Measurements from ENCODE around the gene SLAMF7. TPM values are rescaled to one million over a fixed set of nuclear protein-coding genes. Genes with fewer than 3 reads are reported as not detected.

Gene SLAMF7
- total RNA-seq, 1 donor from 2014 or later, result 0.56 TPM

DNA sequence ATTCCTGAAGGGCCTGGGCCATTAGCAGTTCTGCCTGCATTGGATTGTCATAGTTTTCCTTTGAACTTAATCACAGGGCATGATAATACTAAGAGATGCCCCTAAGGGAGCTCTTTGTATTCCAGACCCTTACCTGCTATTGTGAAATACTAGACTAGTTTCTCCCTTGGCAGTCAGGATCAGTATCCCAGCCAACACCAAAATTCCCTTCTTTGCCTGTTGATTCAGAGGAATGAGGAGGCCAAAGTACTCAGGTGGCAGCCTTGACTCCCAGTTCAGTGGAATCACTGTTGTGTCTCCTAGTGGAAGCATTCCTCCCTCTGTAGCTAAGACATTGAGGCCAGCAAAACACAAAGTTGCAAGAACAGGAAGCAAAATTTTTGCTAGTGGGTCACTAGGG, 20.7 kb downstream of the SLAMF7 start:
- Mint-ChIP-seq H3K4me3 (ENCODE audit: unreplicated experiment) (no peak overlapping the region), H3K27me3 (ENCODE audit: unreplicated experiment) (no peaks in the 10 kb centered on the region), H3K9me3 (ENCODE audit: unreplicated experiment) (no peaks in the 10 kb centered on the region), H3K4me1 (ENCODE audit: unreplicated experiment) (no peaks in the 10 kb centered on the region), H3K36me3 (ENCODE audit: low read depth, unreplicated experiment) (no peaks in the 10 kb centered on the region), H3K27ac (ENCODE audit: unreplicated experiment) (no peak overlapping the region)
- TF ChIP-seq, protein P1, sequence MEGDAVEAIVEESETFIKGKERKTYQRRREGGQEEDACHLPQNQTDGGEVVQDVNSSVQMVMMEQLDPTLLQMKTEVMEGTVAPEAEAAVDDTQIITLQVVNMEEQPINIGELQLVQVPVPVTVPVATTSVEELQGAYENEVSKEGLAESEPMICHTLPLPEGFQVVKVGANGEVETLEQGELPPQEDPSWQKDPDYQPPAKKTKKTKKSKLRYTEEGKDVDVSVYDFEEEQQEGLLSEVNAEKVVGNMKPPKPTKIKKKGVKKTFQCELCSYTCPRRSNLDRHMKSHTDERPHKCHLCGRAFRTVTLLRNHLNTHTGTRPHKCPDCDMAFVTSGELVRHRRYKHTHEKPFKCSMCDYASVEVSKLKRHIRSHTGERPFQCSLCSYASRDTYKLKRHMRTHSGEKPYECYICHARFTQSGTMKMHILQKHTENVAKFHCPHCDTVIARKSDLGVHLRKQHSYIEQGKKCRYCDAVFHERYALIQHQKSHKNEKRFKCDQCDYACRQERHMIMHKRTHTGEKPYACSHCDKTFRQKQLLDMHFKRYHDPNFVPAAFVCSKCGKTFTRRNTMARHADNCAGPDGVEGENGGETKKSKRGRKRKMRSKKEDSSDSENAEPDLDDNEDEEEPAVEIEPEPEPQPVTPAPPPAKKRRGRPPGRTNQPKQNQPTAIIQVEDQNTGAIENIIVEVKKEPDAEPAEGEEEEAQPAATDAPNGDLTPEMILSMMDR (IDR thresholded peaks at IDR 0.05; ENCODE audit: unreplicated experiment), result no peak
- DNase-seq (ENCODE audit: low spot score), result no peak

DNA sequence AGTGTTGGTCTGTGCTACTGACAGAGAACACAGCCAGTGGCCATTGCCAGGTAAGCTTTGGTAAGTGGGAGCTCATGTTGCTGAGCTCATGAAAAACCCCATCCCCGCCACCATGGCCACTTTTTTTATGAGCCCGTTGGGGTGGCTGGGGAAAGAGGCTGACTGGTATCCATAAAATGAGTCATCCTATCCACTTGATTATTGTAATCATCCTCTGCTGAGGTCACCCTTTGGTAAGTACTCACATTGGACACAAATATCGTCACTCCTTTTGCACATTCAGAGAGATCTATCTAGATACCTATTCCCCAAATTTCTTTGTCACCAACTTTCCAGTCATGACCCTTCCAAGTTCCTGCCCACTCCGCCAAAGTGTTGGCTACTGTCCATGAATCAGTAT, 22.0 kb downstream of the SLAMF7 start:
- no peak overlapping the region for H3K4me3 Mint-ChIP-seq (ENCODE audit: unreplicated experiment)
- H3K4me1 Mint-ChIP-seq (ENCODE audit: unreplicated experiment), result no peaks in the 10 kb centered on the region
- no peak overlapping the region for H3K27ac Mint-ChIP-seq (ENCODE audit: unreplicated experiment)
- no peaks in the 10 kb centered on the region for H3K36me3 Mint-ChIP-seq (ENCODE audit: low read depth, unreplicated experiment)
- TF ChIP-seq, protein P1 (IDR thresholded peaks at IDR 0.05; ENCODE audit: unreplicated experiment), result no peak
- no peak for DNase-seq (ENCODE audit: low spot score)
- no peaks in the 10 kb centered on the region for H3K27me3 Mint-ChIP-seq (ENCODE audit: unreplicated experiment)
- no peaks in the 10 kb centered on the region for H3K9me3 Mint-ChIP-seq (ENCODE audit: unreplicated experiment)

DNA sequence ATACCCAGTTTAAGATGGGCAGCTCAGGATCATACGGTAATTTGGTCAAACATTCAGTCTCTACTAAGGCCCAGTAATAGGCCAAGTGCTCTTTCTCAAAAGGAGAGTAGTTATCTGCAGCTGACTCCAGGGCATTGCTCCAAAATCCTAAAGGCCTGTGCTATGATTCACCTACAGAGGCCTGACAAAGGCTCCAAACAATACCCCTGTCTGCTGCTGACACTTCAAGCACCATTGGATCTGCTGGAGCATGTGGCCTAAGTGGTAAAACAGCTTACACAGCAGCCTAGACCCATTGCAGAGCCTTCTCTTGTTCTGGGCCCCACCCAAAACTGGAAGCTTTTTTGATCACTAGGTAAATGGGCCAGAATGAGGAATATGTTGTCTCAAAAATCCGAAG, 22.8 kb downstream of the SLAMF7 start:
- Mint-ChIP-seq H3K9me3 (ENCODE audit: unreplicated experiment) (no peaks in the 10 kb centered on the region), H3K27ac (ENCODE audit: unreplicated experiment) (no peak overlapping the region), H3K27me3 (ENCODE audit: unreplicated experiment) (no peaks in the 10 kb centered on the region), H3K36me3 (ENCODE audit: low read depth, unreplicated experiment) (no peaks in the 10 kb centered on the region), H3K4me1 (ENCODE audit: unreplicated experiment) (no peaks in the 10 kb centered on the region), H3K4me3 (ENCODE audit: unreplicated experiment) (no peak overlapping the region)
- TF ChIP-seq, protein P1 (IDR thresholded peaks at IDR 0.05; ENCODE audit: unreplicated experiment), result no peak
- DNase-seq (ENCODE audit: low spot score), result no peak

DNA sequence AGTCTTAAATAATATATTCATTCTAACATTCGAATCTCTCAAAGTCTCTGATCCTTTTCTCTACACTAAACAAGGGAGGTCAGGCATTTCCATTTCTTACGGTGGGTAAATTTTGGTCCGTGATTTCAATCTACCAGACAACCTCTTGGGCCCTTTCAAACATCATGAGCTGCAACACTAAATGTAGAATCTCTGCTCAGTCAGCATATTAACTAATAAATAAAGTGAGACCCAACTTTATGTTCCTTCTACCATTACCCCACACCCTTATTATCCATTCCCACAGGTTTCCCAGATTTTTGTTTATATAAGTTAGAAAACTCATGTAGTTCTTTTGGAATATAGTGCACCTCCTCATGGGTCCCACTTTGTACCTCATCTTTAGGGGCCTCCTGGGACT, 24.9 kb downstream of the SLAMF7 start:
- H3K27ac Mint-ChIP-seq (ENCODE audit: unreplicated experiment), result no peak overlapping the region
- H3K36me3 Mint-ChIP-seq (ENCODE audit: low read depth, unreplicated experiment), result no peaks in the 10 kb centered on the region
- H3K9me3 Mint-ChIP-seq (ENCODE audit: unreplicated experiment), result no peaks in the 10 kb centered on the region
- H3K4me1 Mint-ChIP-seq (ENCODE audit: unreplicated experiment), result peaks cover 3% of the 10 kb centered on the region
- no peak overlapping the region for H3K4me3 Mint-ChIP-seq (ENCODE audit: unreplicated experiment)
- TF ChIP-seq, protein P1 (IDR thresholded peaks at IDR 0.05; ENCODE audit: unreplicated experiment), result no peak
- no peak for DNase-seq (ENCODE audit: low spot score)
- H3K27me3 Mint-ChIP-seq (ENCODE audit: unreplicated experiment), result no peaks in the 10 kb centered on the region

DNA sequence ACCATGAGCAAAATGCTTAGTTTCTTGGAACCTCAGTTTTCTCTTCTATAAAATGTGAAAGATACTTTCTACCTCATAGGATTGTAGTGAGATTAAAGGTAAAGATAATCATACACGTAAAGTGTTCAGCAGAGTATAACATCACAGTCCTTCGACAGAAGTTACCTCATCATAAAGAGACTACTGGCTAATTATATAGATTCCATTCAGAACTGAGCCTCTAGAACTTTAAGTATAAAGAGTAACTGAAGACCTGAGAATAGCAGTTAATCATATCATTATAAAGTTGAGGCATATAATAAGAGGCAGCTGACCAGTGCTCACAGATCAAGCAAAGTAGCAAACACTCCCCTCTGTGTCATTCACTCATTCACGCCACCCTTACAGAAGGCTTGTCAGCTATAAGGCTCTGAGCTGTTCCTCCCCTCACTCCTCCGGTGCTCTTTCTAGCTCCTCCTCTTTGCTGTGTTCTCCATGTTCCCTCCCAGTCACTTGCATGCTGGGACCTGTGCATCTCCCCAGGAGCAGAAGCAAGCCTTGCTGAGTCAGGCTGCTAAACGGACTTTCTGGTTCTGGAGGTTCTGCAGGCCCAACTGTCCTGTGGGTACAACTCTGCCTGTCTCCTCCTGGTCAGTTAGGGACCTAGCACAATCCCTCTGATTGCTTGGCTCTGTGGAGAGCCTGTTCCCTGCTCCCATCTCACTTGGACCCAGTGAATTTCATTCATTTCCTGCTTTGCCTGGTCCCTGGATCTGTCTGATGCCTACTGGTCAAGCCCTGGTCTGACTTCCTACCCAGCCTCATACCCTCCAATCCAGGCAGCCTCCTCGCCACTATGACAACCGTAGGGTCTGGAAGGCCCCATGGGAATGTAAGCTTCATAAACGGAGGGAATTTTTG, 28.6 kb downstream of the SLAMF7 start:
- DNase-seq (ENCODE audit: low spot score), result no peak
- TF ChIP-seq, protein P1 (IDR thresholded peaks at IDR 0.05; ENCODE audit: unreplicated experiment), result no peak
- no peaks in the 10 kb centered on the region for H3K27me3 Mint-ChIP-seq (ENCODE audit: unreplicated experiment)
- no peaks in the 10 kb centered on the region for H3K9me3 Mint-ChIP-seq (ENCODE audit: unreplicated experiment)
- H3K36me3 Mint-ChIP-seq (ENCODE audit: low read depth, unreplicated experiment), result no peaks in the 10 kb centered on the region
- no peak overlapping the region for H3K27ac Mint-ChIP-seq (ENCODE audit: unreplicated experiment)
- H3K4me1 Mint-ChIP-seq (ENCODE audit: unreplicated experiment), result peaks cover 3% of the 10 kb centered on the region
- H3K4me3 Mint-ChIP-seq (ENCODE audit: unreplicated experiment), result no peak overlapping the region

All from endothelial cell (in vitro differentiated cells).